ENCODE measurements around the gene UGT2A3. TPM values are rescaled to one million over a fixed set of nuclear protein-coding genes. Genes with fewer than 3 reads are reported as not detected.

Gene UGT2A3
- total and polyA plus RNA-seq, 2 of the 8 experiments (the other 6 are each of a cell fraction or from before 2014, with no cell fraction given): not detected

- Histone ChIP-seq H3K4me3 (ENCODE audit: extremely low read depth in 1 of 4, insufficient read depth in 2 of 4, low read depth in 3 of 4, low read length in 4 of 4) (no peak overlapping the region), H2AK5ac (ENCODE audit: low read depth, low read length) (no peak overlapping the region), H3K79me1 (ENCODE audit: low read depth, low read length) (no peaks in the 10 kb centered on the region), H3K18ac (ENCODE audit: extremely low read depth, low read length) (no peak overlapping the region), H2BK5ac (ENCODE audit: low read depth, low read length) (no peak overlapping the region), H2BK20ac (ENCODE audit: low read length) (no peak overlapping the region), H3K23ac (ENCODE audit: insufficient read length) (no peak overlapping the region), H3K9ac (replicated peaks in 1 of 4; ENCODE audit: extremely low read depth in 1 of 4, low read depth in 3 of 4, low read length in 3 of 4) (no peak overlapping the region), H3K36me3 (ENCODE audit: control insufficient read depth in 2 of 4, insufficient read depth in 4 of 4, low read length in 3 of 4) (no peaks in the 10 kb centered on the region), H3K4me1 (replicated peaks in 1 of 4; ENCODE audit: control insufficient read depth in 3 of 4, insufficient read depth in 4 of 4, low read length in 3 of 4) (no peaks in the 10 kb centered on the region), H3K9me3 (ENCODE audit: insufficient read depth in 2 of 2, low read depth in 1 of 2, low read length in 1 of 2) (0 out of 4 replicates have a peak, but pooled peaks cover 0 to 2% of the 10 kb centered on the region in 2 experiments), H2BK120ac (replicated peaks; ENCODE audit: low read depth, low read length) (no peak overlapping the region), H2AFZ (ENCODE audit: low read length) (no peak overlapping the region), H3K27ac (ENCODE audit: low read depth, low read length) (no peak overlapping the region), H2BK15ac (ENCODE audit: low read length) (no peak overlapping the region), H4K5ac (ENCODE audit: insufficient read length, low read depth, low read length) (no peak overlapping the region), H3K4ac (replicated peaks; ENCODE audit: insufficient read length, low read depth, low read length) (no peak overlapping the region), H3K79me2 (ENCODE audit: control insufficient read depth in 1 of 2, insufficient read depth in 2 of 2, low read length in 2 of 2) (no peaks in the 10 kb centered on the region), H4K8ac (ENCODE audit: extremely low read depth, insufficient read depth, low read length) (no peak overlapping the region), H3K56ac (replicated peaks; ENCODE audit: insufficient read length, low read depth, low read length) (no peak overlapping the region), H4K91ac (replicated peaks; ENCODE audit: insufficient read length, low read length) (no peak overlapping the region), H3K23me2 (ENCODE audit: low read depth, low read length) (no peaks in the 10 kb centered on the region), H3K4me2 (ENCODE audit: insufficient read depth in 1 of 2, low read depth in 2 of 2, low read length in 2 of 2) (no peak overlapping the region), H3K27me3 (replicated peaks in 1 of 4; ENCODE audit: control insufficient read depth in 3 of 4, extremely low read depth in 1 of 4, insufficient read depth in 3 of 4, low read length in 3 of 4) (no peaks in the 10 kb centered on the region), H3K14ac (ENCODE audit: insufficient read length) (no peak overlapping the region), H4K20me1 (replicated peaks in 1 of 2; ENCODE audit: control insufficient read depth in 1 of 2, insufficient read depth in 2 of 2, low read length in 2 of 2) (no peaks in the 10 kb centered on the region), H2BK12ac (ENCODE audit: low read depth, low read length) (no peak overlapping the region)
- CTCF ChIA-PET (ENCODE audit: partially characterized antibody): no interaction called here
- DNase-seq (ENCODE audit: low read depth in 1 of 2, low spot score in 2 of 2) (no peak), FAIRE-seq (no peak)
- WGBS, 2 experiments (ENCODE audit: extremely low coverage in 1 of 2, insufficient coverage in 1 of 2, insufficient read length in 1 of 2, insufficient replicate concordance in 2 of 2, low coverage in 1 of 2, low lambda C conversion rate in 2 of 2, missing lambda C conversion rate in 1 of 2): 90% methylated on average over 1 of the region's 1 CpG; no CpG with 5 or more reads in 1 of the 2 experiments
- TF ChIP-seq ZNF274 (IDR thresholded peaks at IDR 0.05; ENCODE audit: borderline replicate concordance, extremely low read depth, low read length): no peak
- TF ChIP-seq, protein P1, sequence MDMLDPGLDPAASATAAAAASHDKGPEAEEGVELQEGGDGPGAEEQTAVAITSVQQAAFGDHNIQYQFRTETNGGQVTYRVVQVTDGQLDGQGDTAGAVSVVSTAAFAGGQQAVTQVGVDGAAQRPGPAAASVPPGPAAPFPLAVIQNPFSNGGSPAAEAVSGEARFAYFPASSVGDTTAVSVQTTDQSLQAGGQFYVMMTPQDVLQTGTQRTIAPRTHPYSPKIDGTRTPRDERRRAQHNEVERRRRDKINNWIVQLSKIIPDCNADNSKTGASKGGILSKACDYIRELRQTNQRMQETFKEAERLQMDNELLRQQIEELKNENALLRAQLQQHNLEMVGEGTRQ (IDR thresholded peaks at IDR 0.05; ENCODE audit: low read length): no peak
- POLR2A ChIA-PET (ENCODE audit: partially characterized antibody): no interaction called here
Observed at GRCh38 chr4:68985442-68985841, 33.8 kb upstream of the UGT2A3 start.
